Nephron progenitor cell (in vitro differentiated cells): Measurements from ENCODE around the gene PDZD8.
A peak's percentile ranks its signal among the peaks of the same experiment; 100 is the strongest.

Experiments
- DNase-seq: peaks from one replicate; pipeline ENCODE4 v3.0.0; 2021
- H3K27ac Mint-ChIP-seq: 2 replicates; pipeline ENCODE4 v1.8.0; 2021; ENCODE audit warnings: mild to moderate bottlenecking, moderate library complexity, mixed read lengths
- H3K27me3 Mint-ChIP-seq: 2 replicates; pipeline ENCODE4 v1.8.0; 2021; ENCODE audit warnings: mild to moderate bottlenecking, low read depth, mixed read lengths; ENCODE audit not compliant: poor library complexity
- H3K36me3 Mint-ChIP-seq: 2 replicates; pipeline ENCODE4 v1.8.0; 2021; ENCODE audit warnings: low read depth, mixed read lengths
- H3K4me1 Mint-ChIP-seq: 2 replicates; pipeline ENCODE4 v1.8.0; 2021; ENCODE audit warnings: mixed read lengths
- H3K4me3 Mint-ChIP-seq: 2 replicates; pipeline ENCODE4 v1.8.0; 2021; ENCODE audit warnings: mild to moderate bottlenecking, moderate library complexity, mixed read lengths
- H3K9me3 Mint-ChIP-seq: 2 replicates; pipeline ENCODE4 v1.8.0; 2021; ENCODE audit warnings: mild to moderate bottlenecking, moderate library complexity, mixed read lengths
- CTCF ChIP-seq: fragments of 200-600 bp; sonication (generic); IDR thresholded peaks from 2 replicates; pipeline ENCODE4 v1.5.0; 2021; ENCODE audit warnings: antibody characterized with exemption

PDZD8 gene

GRCh38 chr10:117351996-117352395, 23.2 kb downstream of the PDZD8 start:
- DNase-seq, result no peak
- H3K9me3 Mint-ChIP-seq, result no peaks in the 10 kb centered on the region
- peaks cover 5% of the 10 kb centered on the region for H3K36me3 Mint-ChIP-seq
- no peak overlapping the region for H3K27ac Mint-ChIP-seq
- no peak for TF ChIP-seq CTCF
- H3K4me1 Mint-ChIP-seq, result peaks cover 11% of the 10 kb centered on the region
- no peak overlapping the region for H3K4me3 Mint-ChIP-seq
- H3K27me3 Mint-ChIP-seq, result no peaks in the 10 kb centered on the region

- Mint-ChIP-seq H3K27me3 (no peaks in the 10 kb centered on the region), H3K36me3 (peaks cover 5% of the 10 kb centered on the region), H3K27ac (no peak overlapping the region), H3K4me3 (no peak overlapping the region), H3K9me3 (no peaks in the 10 kb centered on the region), H3K4me1 (peaks cover 14% of the 10 kb centered on the region)
- no peak for DNase-seq
- no peak for TF ChIP-seq CTCF
These were observed 23.7 kb downstream of the PDZD8 start for GRCh38 chr10:117351558-117351957.

- DNase-seq, result no peak
- Mint-ChIP-seq H3K36me3 (peaks cover 5% of the 10 kb centered on the region), H3K9me3 (no peaks in the 10 kb centered on the region), H3K4me1 (peaks cover 14% of the 10 kb centered on the region), H3K4me3 (no peak overlapping the region), H3K27ac (no peak overlapping the region), H3K27me3 (no peaks in the 10 kb centered on the region)
- TF ChIP-seq CTCF, result no peak
These were observed 24.3 kb downstream of the PDZD8 start for GRCh38 chr10:117350909-117351308.

GRCh38 chr10:117348236-117348635, 27.0 kb downstream of the PDZD8 start:
- no peak overlapping the region for H3K4me3 Mint-ChIP-seq
- no peak for DNase-seq
- H3K36me3 Mint-ChIP-seq, result peaks cover 14% of the 10 kb centered on the region
- H3K9me3 Mint-ChIP-seq, result no peaks in the 10 kb centered on the region
- peaks cover 14% of the 10 kb centered on the region for H3K4me1 Mint-ChIP-seq
- no peaks in the 10 kb centered on the region for H3K27me3 Mint-ChIP-seq
- no peak for TF ChIP-seq CTCF
- H3K27ac Mint-ChIP-seq, result peak overlapping the region; percentile 64

- Mint-ChIP-seq H3K27ac (no peak overlapping the region), H3K27me3 (no peaks in the 10 kb centered on the region), H3K4me1 (peaks cover 14% of the 10 kb centered on the region), H3K9me3 (no peaks in the 10 kb centered on the region), H3K36me3 (peaks cover 17% of the 10 kb centered on the region), H3K4me3 (no peak overlapping the region)
- DNase-seq, result no peak
- TF ChIP-seq CTCF, result no peak
These were observed 28.7 kb downstream of the PDZD8 start for GRCh38 chr10:117346574-117346973.

- Mint-ChIP-seq H3K4me1 (peaks cover 14% of the 10 kb centered on the region), H3K9me3 (no peaks in the 10 kb centered on the region), H3K4me3 (no peak overlapping the region), H3K27ac (no peak overlapping the region), H3K36me3 (peaks cover 12% of the 10 kb centered on the region), H3K27me3 (no peaks in the 10 kb centered on the region)
- TF ChIP-seq CTCF, result no peak
- no peak for DNase-seq
These were observed 30.1 kb downstream of the PDZD8 start for GRCh38 chr10:117345143-117345542.
